GM12878 (cell line): ENCODE data around the gene DPF3. TPM values are rescaled to one million over a fixed set of nuclear protein-coding genes. Genes with fewer than 3 reads are reported as not detected.

Experiments used
- ATAC-seq: fragments of 200-7000 bp; cut with Tn5 transposase; 3 replicates; pipeline ENCODE4 v1.9.1; 2020; ENCODE audit warnings: mild to moderate bottlenecking, moderate library complexity
- BruUV-seq: library from RNA; stranded (reverse); fragments of 400-500 nt; replicated peaks from 2 replicates; lab custom pipeline; 2021; lab: Mats Ljungman, UMichigan
- CTCF ChIA-PET: fragments of 300-600 bp; sonication (Branson Sonifier 250); formaldehyde crosslinking; extraction: SDS; loops from one replicate; lab custom pipeline; 2021; ENCODE audit warnings: inconsistent platforms; lab: Yijun Ruan, JAX
- POLR2A ChIA-PET: fragments of 350-600 bp; formaldehyde crosslinking; extraction: SDS; loops from one replicate; lab custom pipeline; 2021; ENCODE audit warnings: inconsistent platforms; lab: Charles Lee
- RAD21 ChIA-PET: fragments of 300-600 bp; sonication (Branson Sonifier 250); formaldehyde crosslinking; loops from one replicate; lab custom pipeline; 2023; ENCODE audit warnings: antibody characterized with exemption; ENCODE audit not compliant: unreplicated experiment; lab: Charles Lee
- SMC1A ChIA-PET: fragments of 300-600 bp; sonication (Branson Sonifier 250); formaldehyde crosslinking; loops from one replicate; lab custom pipeline; 2023; ENCODE audit not compliant: unreplicated experiment, uncharacterized antibody; lab: Charles Lee
- DNase-seq: peaks from one replicate; pipeline ENCODE4 v3.0.0-alpha.2; 2011; ENCODE audit warnings: low read depth, low spot score
- FAIRE-seq: peaks from 3 replicates; lab custom pipeline; 2011; peaks lifted over from hg19 to GRCh38; lab: Jason Lieb, UNC
- H2AFZ ChIP-seq: 2 replicates; pipeline ENCODE4 v1.6.0; 2011; ENCODE audit warnings: low read depth, low read length, control low read depth; ENCODE audit not compliant: control insufficient read depth
- H3K27ac ChIP-seq: 2 replicates; pipeline ENCODE4 v1.5.1; 2011; ENCODE audit warnings: control low read depth; ENCODE audit not compliant: control insufficient read depth, insufficient read depth
- H3K27me3 ChIP-seq, 2 experiments: replicated peaks in 1 of 2; 2 replicates each; pipeline versions ENCODE4 v1.6.0 to v1.6.1; 2011; ENCODE audit warnings: low read length in 1 of 2; ENCODE audit not compliant: control insufficient read depth in 2 of 2, insufficient read depth in 2 of 2
- H3K36me3 ChIP-seq, 2 experiments: 2 replicates each; pipeline ENCODE4 v1.5.1; 2011; ENCODE audit warnings: low read length in 1 of 2; ENCODE audit not compliant: control insufficient read depth in 2 of 2, insufficient read depth in 2 of 2
- H3K4me1 ChIP-seq: 2 replicates; pipeline ENCODE4 v1.6.1; 2011; ENCODE audit warnings: mild to moderate bottlenecking, low read length, moderate library complexity, mixed read lengths; ENCODE audit not compliant: control insufficient read depth, insufficient read depth
- H3K4me2 ChIP-seq: 2 replicates; pipeline ENCODE4 v1.6.0; 2011; ENCODE audit warnings: control low read depth; ENCODE audit not compliant: control insufficient read depth, insufficient read depth
- H3K4me3 ChIP-seq: fragments of 200-600 bp; sonication (generic); 2 replicates; pipeline ENCODE4 v1.5.1; 2016
- H3K79me2 ChIP-seq: 2 replicates; pipeline ENCODE4 v1.6.0; 2011; ENCODE audit warnings: low read length; ENCODE audit not compliant: control insufficient read depth, insufficient read depth
- H3K9ac ChIP-seq: 2 replicates; pipeline ENCODE4 v1.8.0; 2011; ENCODE audit warnings: low read length, control low read depth, mixed read lengths; ENCODE audit not compliant: control insufficient read depth, insufficient read depth
- H3K9me3 ChIP-seq: replicated peaks from 3 replicates; pipeline ENCODE4 v1.5.1; 2011; ENCODE audit warnings: mild to moderate bottlenecking, low read length; ENCODE audit not compliant: control insufficient read depth, insufficient read depth
- H4K20me1 ChIP-seq: 2 replicates; pipeline ENCODE4 v1.6.0; 2011; ENCODE audit not compliant: control insufficient read depth, insufficient read depth
- CTCF ChIP-seq, 3 experiments: IDR thresholded peaks in 2 of 3; conservative IDR thresholded peaks in 1 of 3; 2 replicates each; pipeline ENCODE4 v1.5.1; 2011; ENCODE audit warnings: low read depth in 3 of 3, low read length in 3 of 3, mild to moderate bottlenecking in 3 of 3, control low read depth in 2 of 3, moderate library complexity in 2 of 3, inconsistent platforms in 1 of 3, mixed read lengths in 1 of 3; ENCODE audit not compliant: control insufficient read depth in 2 of 3, insufficient read depth in 1 of 3; ENCODE audit errors: extremely low read depth in 1 of 3
- LARP7 ChIP-seq: fragments of 450-650 bp; IDR thresholded peaks from 2 replicates; pipeline ENCODE4 v1.6.1; 2017; ENCODE audit warnings: mild to moderate bottlenecking
- MAX ChIP-seq: IDR thresholded peaks from 2 replicates; pipeline ENCODE4 v1.6.1; 2012; ENCODE audit warnings: low read depth, low read length, improper control_type of control experiment
- MLLT1 ChIP-seq: fragments of 450-650 bp; IDR thresholded peaks from 2 replicates; pipeline ENCODE4 v1.6.1; 2016; ENCODE audit warnings: mild to moderate bottlenecking
- NKRF ChIP-seq: fragments of 450-650 bp; conservative IDR thresholded peaks from 2 replicates; pipeline ENCODE4 v1.6.1; 2017; ENCODE audit warnings: mild to moderate bottlenecking, moderate library complexity
- PAX8 ChIP-seq: fragments of 450-650 bp; IDR thresholded peaks from 2 replicates; pipeline ENCODE4 v1.6.1; 2017; ENCODE audit warnings: mild to moderate bottlenecking, moderate library complexity
- POLR2A ChIP-seq: IDR thresholded peaks from 2 replicates; pipeline ENCODE4 v1.6.1; 2011; ENCODE audit warnings: low read depth, mild to moderate bottlenecking, low read length
- RBBP5 ChIP-seq: fragments of 200-600 bp; sonication (generic); conservative IDR thresholded peaks from 2 replicates; pipeline ENCODE4 v1.6.1; 2016
- RFX5 ChIP-seq: IDR thresholded peaks from 2 replicates; pipeline ENCODE4 v1.6.1; 2011; ENCODE audit warnings: low read depth, low read length, improper control_type of control experiment
- SMAD5 ChIP-seq: IDR thresholded peaks from 2 replicates; pipeline ENCODE4 v1.6.1; 2016; ENCODE audit warnings: antibody characterized with exemption, low read depth
- SP1 ChIP-seq: IDR thresholded peaks from one replicate; pipeline ENCODE4 v1.6.1; 2011; ENCODE audit warnings: low read depth, low read length
- SRF ChIP-seq, 2 experiments: IDR thresholded peaks; 2 replicates each; pipeline ENCODE4 v1.6.1; 2011; ENCODE audit warnings: low read depth in 2 of 2, low read length in 2 of 2, mild to moderate bottlenecking in 1 of 2, moderate library complexity in 1 of 2
- STAT3 ChIP-seq: IDR thresholded peaks from 2 replicates; pipeline ENCODE4 v1.6.1; 2011; ENCODE audit warnings: low read depth, low read length, improper control_type of control experiment
- TARDBP ChIP-seq: IDR thresholded peaks from 2 replicates; pipeline ENCODE4 v1.6.1; 2016; ENCODE audit warnings: borderline replicate concordance
- ZNF24 ChIP-seq: fragments of 450-650 bp; IDR thresholded peaks from 2 replicates; pipeline ENCODE4 v1.6.1; 2017; ENCODE audit warnings: antibody characterized with exemption, mild to moderate bottlenecking
- ZNF274 ChIP-seq: IDR thresholded peaks from one replicate; pipeline ENCODE4 v1.8.0; 2011; ENCODE audit not compliant: insufficient read length, insufficient read depth
- ZNF592 ChIP-seq: fragments of 450-650 bp; IDR thresholded peaks from 2 replicates; pipeline ENCODE4 v1.6.1; 2017; ENCODE audit warnings: mild to moderate bottlenecking, moderate library complexity
- WGBS: methylation state at CpG from one replicate; pipeline ENCODE4 v1.1.6; 2016; ENCODE audit warnings: low lambda C conversion rate; ENCODE audit not compliant: insufficient replicate concordance, insufficient coverage; ENCODE audit errors: missing lambda C conversion rate; 5-methylcytosine and 5-hydroxymethylcytosine counted together
- in situ Hi-C: fragments of 300-500 bp; cut with MboI; formaldehyde crosslinking; loops from 9 replicates; pipeline ENCODE4 v1.14.3; 2018; ENCODE audit warnings: mixed read lengths
- intact Hi-C: fragments of 100-400 bp; cut with micrococcal nuclease; formaldehyde crosslinking; loops from one replicate; pipeline ENCODE4 v1.14.2; 2022; ENCODE audit not compliant: unreplicated experiment
- polyA plus RNA-seq, 11 experiments: library from polyadenylated mRNA; depleted of rRNA in 4 of 11; unstranded in 6 of 11; stranded (reverse) in 5 of 11; fragments of >200 nt; fragmentation: Nextera tagmentation in 4 of 11; fragmentation: Illumina TruSeq in 1 of 11; extraction: Ambion mirVana in 4 of 11; extraction: Trizol in 1 of 11; gene quantifications; 1 replicate in 1 of 11; 2 replicates in 10 of 11; pipeline versions ENCODE4 v1.2.1 to v1.2.3, GENCODE V29; 2011 to 2016; ENCODE audit warnings: inconsistent platforms in 2 of 11, missing spikeins in 2 of 11, low read depth in 1 of 11
- total RNA-seq, 4 experiments: library from RNA; depleted of rRNA in 3 of 4; stranded (reverse); fragments of >200 nt in 3 of 4; fragmentation: Illumina TruSeq in 1 of 4; extraction: Trizol in 1 of 4; gene quantifications; 2 replicates each; pipeline versions ENCODE4 v1.2.1 to v1.2.3, GENCODE V29; 2013 to 2021

The DPF3 gene
- total and polyA plus RNA-seq, 10 of the 15 experiments (the other 5 are each of a cell fraction or from before 2014, with no cell fraction given), result 0.69 to 8.0 (median 2.2) TPM

- ChIA-PET CTCF (interaction anchor here (0.5 to 1.6 kb wide), 3 partner anchors 10 to 1245 kb away, joined by 3 to 4 read pairs (median 4); no protein-coding TSS in a partner anchor), RAD21 (no interaction called here)
- no TSS peak for BruUV-seq
- no peak for TF ChIP-seq PAX8
- TF ChIP-seq ZNF592, result no peak
- no peak for TF ChIP-seq MAX
- TF ChIP-seq NKRF, result no peak
- TF ChIP-seq LARP7, result no peak
- no peak for TF ChIP-seq RBBP5
- no peak for TF ChIP-seq ZNF24
- TF ChIP-seq SP1, result no peak
- no peak for TF ChIP-seq CTCF (IDR thresholded peaks at IDR 0.05 in 2 of 3, conservative IDR thresholded peaks at IDR 0.05 in 1 of 3; ENCODE audit: control insufficient read depth in 2 of 3, extremely low read depth in 1 of 3, insufficient read depth in 1 of 3, low read depth in 3 of 3, low read length in 3 of 3)
- no peak for TF ChIP-seq MLLT1
- no peak for TF ChIP-seq POLR2A
- TF ChIP-seq STAT3, result no peak
- TF ChIP-seq SMAD5, result no peak
- no peak for TF ChIP-seq RFX5
- TF ChIP-seq SRF (IDR thresholded peaks at IDR 0.05; ENCODE audit: low read depth in 2 of 2, low read length in 2 of 2), result no peak
- no peak for TF ChIP-seq TARDBP
- TF ChIP-seq ZNF274, result no peak
These were observed 116.3 kb downstream of the DPF3 start for GRCh38 chr14:72777636-72778035.

More at GRCh38 chr14:72777636-72778035, 116.3 kb downstream of the DPF3 start:
- intact Hi-C loops, result no loop called here
- Histone ChIP-seq H3K4me1 (peaks cover 7% of the 10 kb centered on the region), H3K27ac (no peak overlapping the region), H3K4me2 (no peak overlapping the region), H3K4me3 (no peak overlapping the region), H3K36me3 (no peaks in the 10 kb centered on the region), H3K79me2 (no peaks in the 10 kb centered on the region), H3K27me3 (no peaks in the 10 kb centered on the region), H4K20me1 (no peaks in the 10 kb centered on the region), H3K9ac (no peak overlapping the region), H2AFZ (no peak overlapping the region), H3K9me3 (peaks cover 4% of the 10 kb centered on the region; the same call in 1 of the 3 replicates)
- no peak for DNase-seq
- POLR2A ChIA-PET, result no interaction called here
- no peak for ATAC-seq
- in situ Hi-C loops, result no loop called here
- FAIRE-seq, result no peak
- WGBS, result 75% methylated on average over 2 of the region's 2 CpGs
- SMC1A ChIA-PET, result interaction anchor here (0.8 to 1.4 kb wide), 2 partner anchors 85 to 142 kb away, joined by 3 to 5 read pairs; no protein-coding TSS in a partner anchor
